Endothelial cell of umbilical vein (primary cell): ENCODE results near the gene ACYP2. TPM values are rescaled to one million over a fixed set of nuclear protein-coding genes. Genes with fewer than 3 reads are reported as not detected.

Source experiments
- BruUV-seq: library from RNA; stranded (reverse); fragments of 400-500 nt; replicated peaks from 2 replicates; lab custom pipeline; 2021; lab: Mats Ljungman, UMichigan
- CTCF ChIA-PET: fragments of 300-600, 350-600 bp; sonication (Branson Sonifier 250); formaldehyde crosslinking; loops from one replicate; lab custom pipeline; 2021; ENCODE audit warnings: antibody characterized with exemption, inconsistent platforms; lab: Charles Lee
- POLR2A ChIA-PET: fragments of 300-600, 350-600 bp; sonication (Branson Sonifier 250); formaldehyde crosslinking; loops from one replicate; lab custom pipeline; 2021; ENCODE audit warnings: antibody characterized with exemption, inconsistent platforms; lab: Charles Lee
- DNase-seq: peaks from one replicate; pipeline ENCODE4 v3.0.0-alpha.2; 2011; ENCODE audit warnings: low read depth, low spot score
- FAIRE-seq: peaks from 2 replicates; lab custom pipeline; 2011; peaks lifted over from hg19 to GRCh38; lab: Jason Lieb, UNC
- H2AFZ ChIP-seq: 2 replicates; pipeline ENCODE4 v1.6.0; 2012; ENCODE audit warnings: low read depth, low read length, control low read depth, inconsistent platforms
- H3K27ac ChIP-seq: 2 replicates; pipeline ENCODE4 v1.5.1; 2011; ENCODE audit warnings: low read depth, mild to moderate bottlenecking, control low read depth, low read length, moderate library complexity; ENCODE audit not compliant: insufficient read depth
- H3K27me3 ChIP-seq, 2 experiments: 2 replicates each; pipeline versions ENCODE4 v1.6.0 to v1.6.1; 2011; ENCODE audit warnings: low read length in 2 of 2, mixed read lengths in 1 of 2; ENCODE audit not compliant: control insufficient read depth in 2 of 2, insufficient read depth in 2 of 2
- H3K36me3 ChIP-seq, 2 experiments: 2 replicates in 1 of 2; 3 replicates in 1 of 2; pipeline ENCODE4 v1.5.1; 2011; ENCODE audit warnings: low read length in 2 of 2, mild to moderate bottlenecking in 1 of 2, moderate library complexity in 1 of 2; ENCODE audit not compliant: control insufficient read depth in 2 of 2, insufficient read depth in 2 of 2; ENCODE audit errors: extremely low read depth in 1 of 2
- H3K4me1 ChIP-seq: 3 replicates; pipeline ENCODE4 v1.5.1; 2011; ENCODE audit warnings: mild to moderate bottlenecking, low read length; ENCODE audit not compliant: control insufficient read depth, insufficient read depth; ENCODE audit errors: extremely low read depth
- H3K4me2 ChIP-seq: 2 replicates; pipeline ENCODE4 v1.6.1; 2011; ENCODE audit warnings: low read length, control low read depth, mixed read lengths; ENCODE audit not compliant: insufficient read depth
- H3K4me3 ChIP-seq, 3 experiments: fragments of 200-600 bp in 1 of 3; sonication (generic), shearing (Covaris generic) in 1 of 3; replicated peaks in 1 of 3; 2 replicates each; pipeline ENCODE4 v1.5.1; 2011 to 2016; ENCODE audit warnings: control low read depth in 3 of 3, low read length in 3 of 3, mild to moderate bottlenecking in 2 of 3, inconsistent platforms in 1 of 3, low read depth in 1 of 3, moderate library complexity in 1 of 3; ENCODE audit not compliant: insufficient read depth in 1 of 3
- H3K79me2 ChIP-seq: 2 replicates; pipeline ENCODE4 v1.6.0; 2012; ENCODE audit warnings: low read length, inconsistent platforms; ENCODE audit not compliant: control insufficient read depth, insufficient read depth
- H3K9ac ChIP-seq: replicated peaks from 2 replicates; pipeline ENCODE3; 2011; ENCODE audit warnings: low read length, control low read depth; ENCODE audit not compliant: insufficient read depth; ENCODE audit errors: extremely low read depth
- H3K9me1 ChIP-seq: replicated peaks from 3 replicates; pipeline ENCODE4 v1.6.0; 2011; ENCODE audit warnings: mild to moderate bottlenecking, low read length; ENCODE audit not compliant: control insufficient read depth, insufficient read depth; ENCODE audit errors: extremely low read depth
- H3K9me3 ChIP-seq: replicated peaks from 2 replicates; pipeline ENCODE4 v1.5.1; 2012; ENCODE audit warnings: low read length, inconsistent platforms; ENCODE audit not compliant: control insufficient read depth, insufficient read depth
- H4K20me1 ChIP-seq: replicated peaks from 2 replicates; pipeline ENCODE3; 2011; ENCODE audit warnings: mild to moderate bottlenecking, low read length; ENCODE audit not compliant: control insufficient read depth, insufficient read depth; ENCODE audit errors: extremely low read depth
- CTCF ChIP-seq, 2 donors: IDR thresholded peaks; 1 replicate in 1 of 2; 2 replicates in 1 of 2; pipeline ENCODE4 v1.5.1; 2011; ENCODE audit warnings: low read length in 2 of 2, mild to moderate bottlenecking in 2 of 2, moderate library complexity in 2 of 2, control low read depth in 1 of 2, inconsistent platforms in 1 of 2, low read depth in 1 of 2; ENCODE audit not compliant: insufficient read depth in 1 of 2; ENCODE audit errors: extremely low read depth in 1 of 2
- EZH2 ChIP-seq: IDR thresholded peaks from 2 replicates; pipeline ENCODE4 v1.6.1; 2012; ENCODE audit warnings: borderline replicate concordance, low read depth, mild to moderate bottlenecking, moderate library complexity, low read length, inconsistent platforms; ENCODE audit not compliant: severe bottlenecking
- FOS ChIP-seq: IDR thresholded peaks from 2 replicates; pipeline ENCODE4 v1.6.1; 2011; ENCODE audit warnings: mild to moderate bottlenecking, low read length, moderate library complexity, borderline replicate concordance; ENCODE audit not compliant: insufficient read depth
- GATA2 ChIP-seq: IDR thresholded peaks from 2 replicates; pipeline ENCODE4 v1.7.0; 2011; ENCODE audit warnings: low read depth, mild to moderate bottlenecking, moderate library complexity, mixed read lengths, low read length; ENCODE audit not compliant: insufficient read length, insufficient read depth
- JUN ChIP-seq: IDR thresholded peaks from 2 replicates; pipeline ENCODE4 v1.6.1; 2011; ENCODE audit warnings: borderline replicate concordance, low read depth; ENCODE audit not compliant: insufficient read length, insufficient read depth
- MAX ChIP-seq: IDR thresholded peaks from 2 replicates; pipeline ENCODE4 v1.6.1; 2011; ENCODE audit not compliant: insufficient read depth, insufficient read length
- MYC ChIP-seq: IDR thresholded peaks from one replicate; pipeline ENCODE4 v1.6.1; 2011; ENCODE audit warnings: mild to moderate bottlenecking, low read depth, low read length
- POLR2A ChIP-seq: IDR thresholded peaks from 2 replicates; pipeline ENCODE4 v1.6.1; 2012; ENCODE audit warnings: low read depth, mild to moderate bottlenecking, control low read depth, low read length
- POLR2AphosphoS5 ChIP-seq: IDR thresholded peaks from 2 replicates; pipeline ENCODE4 v1.6.1; 2012; ENCODE audit warnings: low read depth, mild to moderate bottlenecking, control low read depth, low read length, moderate library complexity; ENCODE audit not compliant: insufficient read depth
- dilution Hi-C: fragments of 300-500 bp; cut with MboI; formaldehyde crosslinking; loops from one replicate; pipeline ENCODE4 v1.15.0; 2019; ENCODE audit warnings: low sequenced_read_pairs; ENCODE audit not compliant: extremely low pct_ligation_motif_present
- intact Hi-C: fragments of 100-400 bp; cut with micrococcal nuclease; formaldehyde crosslinking; loops from one replicate; pipeline ENCODE4 v1.10.0; 2022
- polyA plus RNA-seq, 4 experiments: library from polyadenylated mRNA; depleted of rRNA in 3 of 4; stranded (reverse) in 3 of 4; unstranded in 1 of 4; fragments of >200 nt; gene quantifications; 2 replicates each; pipeline versions ENCODE4 v1.2.1 to v1.2.3, GENCODE V29; 2011 to 2012; ENCODE audit warnings: missing spikeins in 1 of 4
- total RNA-seq: library from RNA; stranded (reverse); gene quantifications from 2 replicates; pipeline ENCODE4 v1.2.3, GENCODE V29; 2021

ACYP2 gene
- total and polyA plus RNA-seq, 2 donors (not counting 3 experiments of a cell fraction or from before 2014, with no cell fraction given) = 3.9 to 7.9 TPM

GRCh38 chr2:54158311-54158710, 42.9 kb downstream of the ACYP2 start:
- ChIA-PET POLR2A (no interaction called here), CTCF (no interaction called here)
- dilution Hi-C loops = no loop called here
- no peak overlapping the region for H3K4me2 ChIP-seq
- H3K9ac ChIP-seq = no peak overlapping the region
- no peaks in the 10 kb centered on the region for H3K79me2 ChIP-seq
- TF ChIP-seq GATA2 = no peak
- no peak for TF ChIP-seq JUN
- no peak for TF ChIP-seq MAX
- TF ChIP-seq EZH2 = no peak
- TF ChIP-seq FOS = no peak
- TF ChIP-seq MYC = no peak
- TF ChIP-seq POLR2AphosphoS5 = no peak
- no peak for TF ChIP-seq POLR2A
- TF ChIP-seq CTCF (IDR thresholded peaks at IDR 0.05; ENCODE audit: extremely low read depth in 1 of 2, insufficient read depth in 1 of 2, low read depth in 1 of 2, low read length in 2 of 2) = no peak
- no TSS peak for BruUV-seq
- H3K9me3 ChIP-seq = no peaks in the 10 kb centered on the region
- no peaks in the 10 kb centered on the region for H3K36me3 ChIP-seq
- H2AFZ ChIP-seq = no peak overlapping the region
- no peak overlapping the region for H3K27ac ChIP-seq
- H3K9me1 ChIP-seq = no peaks in the 10 kb centered on the region
- no peak for FAIRE-seq
- H4K20me1 ChIP-seq = no peaks in the 10 kb centered on the region
- intact Hi-C loops = no loop called here
- no peak overlapping the region for H3K4me3 ChIP-seq
- no peaks in the 10 kb centered on the region for H3K27me3 ChIP-seq
- H3K4me1 ChIP-seq = no peaks in the 10 kb centered on the region
- no peak for DNase-seq
